T-cell (primary cell): Measurements from ENCODE around the gene LRRFIP1. TPM values are rescaled to one million over a fixed set of nuclear protein-coding genes. Genes with fewer than 3 reads are reported as not detected.
A peak's percentile ranks its signal among the peaks of the same experiment; 100 is the strongest.

Experiments
- ATAC-seq, 4 experiments: fragments of 200-7000 bp in 3 of 4; fragments of 150-1000 bp in 1 of 4; cut with Tn5 transposase; replicated peaks in 1 of 4; 1 replicate in 3 of 4; 2 replicates in 1 of 4; pipeline ENCODE4 v1.10.0; 2021; ENCODE audit warnings: moderate library complexity in 3 of 4, mild to moderate bottlenecking in 2 of 4, moderate number of reproducible peaks in 1 of 4
- CTCF ChIA-PET, 2 donors: fragments of 300-600 bp; sonication (Branson Sonifier 250); formaldehyde crosslinking; loops; one replicate each; lab custom pipeline; 2022; ENCODE audit warnings: antibody characterized with exemption in 2 of 2; lab: Charles Lee
- POLR2A ChIA-PET, 2 donors: fragments of 300-600 bp; sonication (Branson Sonifier 250); formaldehyde crosslinking; loops; one replicate each; lab custom pipeline; 2022; ENCODE audit warnings: antibody characterized with exemption in 2 of 2; lab: Charles Lee
- DNase-seq, 35 experiments: peaks; one replicate each; pipeline versions ENCODE4 v3.0.0 to v3.0.0-alpha.2; 2013 to 2023
- H3K27ac ChIP-seq: one replicate; pipeline ENCODE4 v1.5.1; 2013; ENCODE audit warnings: low read length
- H3K27me3 ChIP-seq, 2 experiments: replicated peaks in 1 of 2; 1 replicate in 1 of 2; 2 replicates in 1 of 2; pipeline versions ENCODE4 v1.6.1 to v1.7.0; 2013; ENCODE audit warnings: low read length in 1 of 2, mixed read lengths in 1 of 2; ENCODE audit not compliant: control insufficient read depth in 2 of 2, insufficient read depth in 2 of 2; ENCODE audit errors: extremely low read depth in 1 of 2
- H3K36me3 ChIP-seq, 2 donors: 1 replicate in 1 of 2; 2 replicates in 1 of 2; pipeline versions ENCODE4 v1.6.1 to v1.7.0; 2013; ENCODE audit warnings: low read length in 1 of 2; ENCODE audit not compliant: control insufficient read depth in 2 of 2, insufficient read depth in 1 of 2; ENCODE audit errors: extremely low read depth in 1 of 2
- H3K4me1 ChIP-seq, 2 experiments: 1 replicate in 1 of 2; 2 replicates in 1 of 2; pipeline versions ENCODE4 v1.6.1 to v1.7.0; 2013; ENCODE audit warnings: low read length in 2 of 2, mixed read lengths in 1 of 2; ENCODE audit not compliant: insufficient read depth in 2 of 2, control insufficient read depth in 1 of 2; ENCODE audit errors: extremely low read depth in 1 of 2
- H3K4me3 ChIP-seq, 2 donors: 1 replicate in 1 of 2; 2 replicates in 1 of 2; pipeline versions ENCODE4 v1.5.1 to v1.7.0; 2013; ENCODE audit warnings: mild to moderate bottlenecking in 2 of 2, low read length in 1 of 2, moderate library complexity in 1 of 2; ENCODE audit not compliant: control insufficient read depth in 1 of 2; ENCODE audit errors: extremely low read depth in 1 of 2
- H3K9me3 ChIP-seq: 2 replicates; pipeline ENCODE4 v1.7.0; 2013
- H3K27ac Mint-ChIP-seq, 2 donors: one replicate each; pipeline ENCODE4 v1.8.0; 2020 to 2021; ENCODE audit warnings: mild to moderate bottlenecking in 2 of 2, mixed read lengths in 2 of 2
- H3K27me3 Mint-ChIP-seq, 2 donors: one replicate each; pipeline ENCODE4 v1.8.0; 2021 to 2022; ENCODE audit warnings: mixed read lengths in 2 of 2
- H3K36me3 Mint-ChIP-seq: one replicate; pipeline ENCODE4 v1.8.0; 2021; ENCODE audit warnings: mixed read lengths
- H3K4me1 Mint-ChIP-seq, 3 donors: one replicate each; pipeline ENCODE4 v1.8.0; 2020 to 2022; ENCODE audit warnings: mixed read lengths in 3 of 3, mild to moderate bottlenecking in 1 of 3
- H3K4me3 Mint-ChIP-seq, 3 donors: one replicate each; pipeline ENCODE4 v1.8.0; 2020 to 2022; ENCODE audit warnings: mild to moderate bottlenecking in 3 of 3, mixed read lengths in 3 of 3, moderate library complexity in 3 of 3
- H3K9me3 Mint-ChIP-seq, 3 donors: one replicate each; pipeline ENCODE4 v1.8.0; 2020 to 2022; ENCODE audit warnings: mixed read lengths in 3 of 3
- WGBS: methylation state at CpG from one replicate; pipeline ENCODE4 v1.1.5; 2013; ENCODE audit warnings: missing lambda C conversion rate; ENCODE audit not compliant: insufficient coverage; 5-methylcytosine and 5-hydroxymethylcytosine counted together
- total RNA-seq, 35 experiments: library from RNA in 6 of 35; stranded (reverse) in 6 of 35; fragments of 120-200 nt in 1 of 35; gene quantifications; one replicate each; pipeline versions ENCODE4 v1.2.1 to v1.2.4 and lab custom pipeline; 2013 to 2026

The LRRFIP1 gene
- total RNA-seq, 5 donors from 2014 or later (not counting 1 experiment from before 2014, with no cell fraction given): 105 to 170 (median 128) TPM

DNA sequence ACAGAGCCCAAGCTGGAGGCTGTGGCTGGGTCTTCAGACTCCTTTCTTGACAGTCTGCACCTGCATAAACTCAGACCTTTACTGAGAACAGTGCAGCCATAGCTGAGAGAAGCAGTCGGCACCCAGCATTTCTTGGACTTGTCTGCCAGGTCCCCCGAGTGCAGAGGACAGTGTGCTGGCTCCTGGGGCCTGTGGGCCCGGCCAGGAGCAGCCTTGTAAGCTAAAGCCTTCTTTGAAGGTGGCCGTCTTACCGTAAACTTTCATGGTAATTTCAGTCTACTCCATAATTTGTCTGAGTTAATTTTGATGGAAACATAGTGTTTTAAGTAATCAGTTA is 70.9 kb downstream of the LRRFIP1 start:
- H3K4me1 Mint-ChIP-seq: peaks cover 98% of the 10 kb centered on the region in 3 donors
- H3K4me3 Mint-ChIP-seq: peak overlapping the region; percentile 73 to 89 (median 84)
- H3K27ac Mint-ChIP-seq: peak overlapping the region; percentile 93 to 97
- peak overlapping the region; percentile 91 for H3K27ac ChIP-seq
- H3K4me1 ChIP-seq: peaks cover 75 to 95% of the 10 kb centered on the region in 2 experiments
- ATAC-seq: no peak
- H3K27me3 Mint-ChIP-seq: no peaks in the 10 kb centered on the region
- H3K9me3 Mint-ChIP-seq: no peaks in the 10 kb centered on the region
- H3K36me3 Mint-ChIP-seq: no peaks in the 10 kb centered on the region
- 37% methylated on average over 3 of the region's 5 CpGs for WGBS
- no peaks in the 10 kb centered on the region for H3K9me3 ChIP-seq
- no peak overlapping the region for H3K4me3 ChIP-seq
- no peaks in the 10 kb centered on the region for H3K27me3 ChIP-seq
- POLR2A ChIA-PET: interaction anchor here (0.6 to 7.2 kb wide), 5 partner anchors 10 to 35 kb away, joined by 3 to 122 read pairs (median 6); no protein-coding TSS in a partner anchor
- DNase-seq: no peak
- H3K36me3 ChIP-seq: peaks cover 0 to 5% of the 10 kb centered on the region in 2 donors
- CTCF ChIA-PET: interaction anchor here (0.5 to 7.2 kb wide), 9 partner anchors 9 to 50 kb away, joined by 3 to 112 read pairs (median 4); no protein-coding TSS in a partner anchor

DNA sequence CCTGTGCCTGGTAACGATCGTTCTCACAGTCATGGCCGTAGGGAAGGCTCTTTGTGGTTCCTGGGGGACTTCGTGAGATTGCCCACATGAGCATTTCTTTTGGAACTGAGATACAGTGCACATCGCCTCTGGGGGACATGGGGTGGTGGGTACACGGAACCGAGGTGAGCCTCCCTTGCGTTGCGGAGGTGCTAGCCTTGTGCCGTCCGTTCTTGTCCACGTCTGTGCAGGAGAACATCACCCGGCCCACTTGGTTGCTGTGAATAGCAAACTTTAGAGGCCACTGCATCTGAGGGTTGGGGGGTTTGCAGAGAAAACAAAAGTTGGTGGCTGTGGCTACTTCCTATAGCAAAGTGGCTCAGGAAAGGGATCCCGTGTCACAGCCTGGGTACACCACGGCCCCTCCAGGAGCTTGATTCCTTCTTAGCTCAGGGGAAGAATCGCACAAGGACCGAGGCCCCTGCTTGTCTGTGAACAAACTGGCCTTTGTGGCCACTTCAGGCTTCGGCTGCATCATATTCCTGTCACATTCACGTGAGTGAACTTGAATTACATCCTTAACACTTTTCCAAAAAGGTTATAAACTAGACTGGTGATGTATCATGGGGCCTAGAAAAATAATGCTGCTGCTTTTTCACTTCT is 72.6 kb downstream of the LRRFIP1 start:
- peaks cover 77 to 96% of the 10 kb centered on the region in 2 experiments for H3K4me1 ChIP-seq
- 85% methylated on average over 14 of the region's 19 CpGs for WGBS
- ATAC-seq (no peak), DNase-seq (no peak)
- POLR2A ChIA-PET: interaction anchor here (1.0 to 3.1 kb wide), 6 partner anchors 12 to 29 kb away, joined by 3 to 25 read pairs (median 8); no protein-coding TSS in a partner anchor
- Mint-ChIP-seq H3K27ac (peak overlapping the region; percentile 89 to 96), H3K9me3 (no peaks in the 10 kb centered on the region), H3K4me1 (peaks cover 98% of the 10 kb centered on the region in 3 donors), H3K4me3 (peak overlapping the region in 2 of 3 donors; percentile 59 to 77), H3K27me3 (no peaks in the 10 kb centered on the region), H3K36me3 (peaks cover 3% of the 10 kb centered on the region)
- H3K4me3 ChIP-seq: no peak overlapping the region
- H3K36me3 ChIP-seq: peaks cover 0 to 5% of the 10 kb centered on the region in 2 donors
- no peaks in the 10 kb centered on the region for H3K9me3 ChIP-seq
- CTCF ChIA-PET: interaction anchor here in 1 of 2 donors (1.4 kb wide), 2 partner anchors 13 to 27 kb away, joined by 4 to 7 read pairs; no protein-coding TSS in a partner anchor
- no peaks in the 10 kb centered on the region for H3K27me3 ChIP-seq
- H3K27ac ChIP-seq: peak overlapping the region; percentile 82

DNA sequence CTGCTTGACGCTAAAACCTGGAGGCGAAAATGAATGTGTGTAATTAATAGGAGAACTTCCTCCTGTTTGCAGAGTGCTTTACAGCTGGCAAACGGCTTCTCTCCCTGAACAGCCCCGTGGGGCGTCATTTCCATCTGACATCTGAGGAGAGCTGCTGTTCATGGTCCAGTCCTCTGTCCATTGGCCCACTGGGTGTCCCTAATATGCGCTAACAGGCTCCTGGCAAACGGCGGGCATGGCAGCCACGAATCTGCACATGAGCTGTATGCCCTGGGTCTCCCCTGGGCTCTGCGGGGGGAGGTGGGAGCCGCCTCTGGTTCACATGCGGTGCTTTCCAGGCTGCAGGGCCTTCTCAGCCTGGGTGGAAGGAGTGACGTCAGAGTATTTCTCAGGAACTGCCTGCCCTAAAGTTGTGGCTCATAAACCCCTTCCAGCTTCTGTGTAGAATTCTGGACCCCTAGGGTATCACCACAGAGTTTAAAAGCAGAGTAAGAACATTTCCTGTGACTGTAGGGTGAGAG is 73.2 kb downstream of the LRRFIP1 start:
- WGBS: 18% methylated on average over 7 of the region's 13 CpGs
- ChIA-PET POLR2A (interaction anchor here (0.7 to 3.1 kb wide), 7 partner anchors 9 to 27 kb away, joined by 3 to 25 read pairs (median 8); no protein-coding TSS in a partner anchor), CTCF (interaction anchor here (0.9 to 1.4 kb wide), 6 partner anchors 12 to 45 kb away, joined by 3 to 7 read pairs (median 4); no protein-coding TSS in a partner anchor)
- peak overlapping the region; percentile 82 for H3K27ac ChIP-seq
- Mint-ChIP-seq H3K4me1 (peaks cover 96 to 98% (median 96%) of the 10 kb centered on the region in 3 donors), H3K36me3 (peaks cover 3% of the 10 kb centered on the region), H3K9me3 (no peaks in the 10 kb centered on the region), H3K4me3 (peak overlapping the region; percentile 44 to 77 (median 59)), H3K27me3 (no peaks in the 10 kb centered on the region), H3K27ac (peak overlapping the region; percentile 89 to 96)
- peaks cover 74 to 96% of the 10 kb centered on the region in 2 experiments for H3K4me1 ChIP-seq
- ATAC-seq (peak; percentile 18 to 81 (median 36)), DNase-seq (peak in 31 of 35 experiments; percentile 59 to 87 (median 72))
- H3K36me3 ChIP-seq: peaks cover 0 to 5% of the 10 kb centered on the region in 2 donors
- H3K9me3 ChIP-seq: no peaks in the 10 kb centered on the region
- H3K27me3 ChIP-seq: no peaks in the 10 kb centered on the region
- peak overlapping the region in 1 of 2 donors; percentile 25 for H3K4me3 ChIP-seq

DNA sequence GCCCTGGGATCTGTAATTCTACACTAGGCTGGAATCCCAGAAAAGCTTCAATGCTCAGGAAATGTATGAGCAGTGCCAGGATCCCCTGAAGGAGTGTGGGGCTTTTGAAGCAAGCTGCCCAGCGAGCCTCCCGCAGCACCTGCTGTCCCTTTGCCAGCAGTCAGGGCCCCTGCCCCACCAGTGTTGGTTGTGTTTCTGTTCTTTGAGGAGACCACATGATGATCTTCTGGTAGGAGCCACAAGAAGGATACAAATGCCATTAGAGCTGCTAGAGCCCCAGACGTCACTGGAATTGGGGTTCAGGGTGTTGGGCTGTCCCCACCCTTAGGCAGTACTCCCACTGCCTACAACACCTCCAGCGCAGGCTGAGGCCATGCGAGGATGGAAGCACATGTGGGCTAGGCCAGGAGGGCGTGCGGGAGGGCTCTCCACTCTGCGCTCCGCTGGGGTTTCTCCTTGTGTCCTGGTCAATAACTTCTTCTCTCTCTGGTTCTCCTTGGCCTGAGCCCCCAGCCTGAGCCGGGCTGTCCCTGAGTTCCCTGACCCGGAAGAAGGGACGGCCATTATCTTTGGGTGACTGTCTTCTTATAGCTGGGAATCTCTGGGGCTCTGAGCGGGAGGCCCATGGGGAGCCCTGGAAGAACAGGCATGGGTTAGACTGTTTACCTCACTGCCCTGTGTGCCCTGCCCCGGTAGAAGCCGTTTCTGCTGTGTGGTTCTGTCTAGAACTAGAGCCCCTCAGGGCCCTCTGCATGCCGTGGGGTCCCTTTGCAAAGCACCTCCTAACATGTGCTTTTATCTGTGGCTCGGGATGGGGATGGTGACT is 73.9 kb downstream of the LRRFIP1 start:
- Mint-ChIP-seq H3K36me3 (peaks cover 3% of the 10 kb centered on the region), H3K9me3 (no peaks in the 10 kb centered on the region), H3K27ac (peak overlapping the region; percentile 89 to 96), H3K27me3 (no peaks in the 10 kb centered on the region), H3K4me1 (peaks cover 94 to 98% (median 95%) of the 10 kb centered on the region in 3 donors), H3K4me3 (peak overlapping the region; percentile 74 to 77 (median 74))
- H3K4me1 ChIP-seq: peaks cover 68 to 100% of the 10 kb centered on the region in 2 experiments
- peak in 1 of 4 experiments; percentile 25 for ATAC-seq
- POLR2A ChIA-PET: interaction anchor here (0.6 to 3.1 kb wide), 9 partner anchors 10 to 484 kb away, joined by 3 to 25 read pairs (median 7); no protein-coding TSS in a partner anchor
- H3K9me3 ChIP-seq: no peaks in the 10 kb centered on the region
- CTCF ChIA-PET: interaction anchor here (0.9 to 1.4 kb wide), 7 partner anchors 12 to 44 kb away, joined by 3 to 7 read pairs (median 4); no protein-coding TSS in a partner anchor
- 69% methylated on average over 16 of the region's 17 CpGs for WGBS
- peak overlapping the region; percentile 82 for H3K27ac ChIP-seq
- DNase-seq: peak in 5 of 35 experiments; percentile 15 to 51 (median 43)
- no peaks in the 10 kb centered on the region for H3K27me3 ChIP-seq
- H3K36me3 ChIP-seq: peaks cover 0 to 5% of the 10 kb centered on the region in 2 donors
- H3K4me3 ChIP-seq: peak overlapping the region in 1 of 2 donors; percentile 25

DNA sequence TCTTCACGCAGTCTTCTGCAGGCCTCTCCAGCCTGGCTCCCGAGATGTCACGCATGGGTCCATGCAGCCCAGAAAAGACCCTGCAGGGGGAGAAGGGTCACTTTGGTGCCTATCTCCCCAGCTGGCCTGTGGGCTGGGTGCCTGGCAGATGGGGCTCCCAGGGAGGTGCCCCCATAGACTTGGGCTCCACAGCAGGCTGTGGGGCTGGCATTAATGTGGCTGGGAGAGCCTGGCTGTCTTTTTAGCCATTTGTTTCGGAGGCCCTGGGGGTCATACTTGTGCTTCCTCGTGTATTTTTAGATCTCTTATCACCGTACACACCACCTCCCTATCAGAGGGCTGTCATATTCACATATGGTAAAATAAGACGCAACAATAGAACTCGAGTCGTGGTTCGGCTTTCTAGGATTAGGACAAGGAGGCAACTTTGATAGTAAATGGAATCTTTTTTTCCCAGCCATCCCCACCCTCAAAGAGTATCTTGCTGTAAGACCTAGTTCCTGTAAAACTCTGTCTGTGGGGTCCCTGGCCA is 74.5 kb downstream of the LRRFIP1 start:
- Histone ChIP-seq H3K36me3 (peaks cover 3 to 5% of the 10 kb centered on the region in 2 donors), H3K4me3 (peak overlapping the region in 1 of 2 donors; percentile 2), H3K4me1 (peaks cover 63 to 100% of the 10 kb centered on the region in 2 experiments), H3K9me3 (no peaks in the 10 kb centered on the region), H3K27ac (peak overlapping the region; percentile 82), H3K27me3 (no peaks in the 10 kb centered on the region)
- POLR2A ChIA-PET: interaction anchor here (0.6 to 3.1 kb wide), 7 partner anchors 8 to 32 kb away, joined by 3 to 13 read pairs (median 4); no protein-coding TSS in a partner anchor
- Mint-ChIP-seq H3K9me3 (no peaks in the 10 kb centered on the region), H3K4me1 (peaks cover 94 to 98% (median 95%) of the 10 kb centered on the region in 3 donors), H3K27ac (peak overlapping the region; percentile 89 to 96), H3K4me3 (peak overlapping the region; percentile 74 to 77 (median 74)), H3K36me3 (peaks cover 3% of the 10 kb centered on the region), H3K27me3 (no peaks in the 10 kb centered on the region)
- 88% methylated on average over 3 of the region's 10 CpGs for WGBS
- CTCF ChIA-PET: interaction anchor here (0.6 to 1.4 kb wide), 6 partner anchors 12 to 131 kb away, joined by 3 to 6 read pairs (median 4); no protein-coding TSS in a partner anchor
- DNase-seq: no peak
- no peak for ATAC-seq
